IPS DF 4.7 (cell line): ENCODE results near the gene UNKL.

Experiments used
- DNase-seq: peaks from one replicate; pipeline ENCODE4 v3.0.0-alpha.2; 2013; ENCODE audit warnings: low spot score; ENCODE audit errors: extremely low read depth

The UNKL gene

DNA sequence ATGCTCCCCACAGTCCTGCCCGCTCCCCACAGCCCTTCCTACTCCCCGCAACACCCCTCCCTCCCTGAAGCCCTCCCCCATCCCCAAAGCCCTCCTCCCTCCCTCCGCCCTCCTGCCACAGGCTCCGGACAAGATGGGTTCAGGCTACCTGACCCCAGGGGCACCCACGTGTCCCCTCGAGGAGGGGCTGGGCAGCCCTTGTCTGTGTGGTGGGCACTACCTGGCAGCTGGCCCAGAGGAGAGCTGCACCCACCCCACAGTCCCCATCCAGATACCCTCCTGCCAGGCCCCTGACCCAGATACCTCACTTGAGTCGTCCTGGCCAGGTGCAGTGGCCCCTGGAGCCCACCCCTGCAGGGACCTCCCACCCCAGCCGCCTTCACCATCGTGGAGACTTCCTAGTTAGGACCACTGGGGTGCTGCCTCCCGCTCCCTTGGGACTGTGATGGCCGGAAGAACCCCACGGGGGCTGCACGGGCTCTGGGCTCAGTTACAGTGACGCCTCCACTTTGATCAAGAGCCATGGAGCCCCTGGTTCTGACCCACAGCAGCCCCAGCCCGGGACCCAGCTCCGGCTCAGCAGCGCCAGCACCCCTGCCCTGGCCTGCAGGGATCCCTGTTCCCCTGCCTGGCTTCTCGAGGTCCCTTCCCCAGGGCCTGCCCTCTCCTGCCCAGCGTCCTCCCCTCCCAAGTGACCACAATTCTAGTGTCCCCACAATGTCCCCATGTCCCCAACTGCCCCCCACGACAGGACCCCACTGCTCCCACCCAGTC is 17.2 kb upstream of the UNKL start:
- DNase-seq = no peak

DNA sequence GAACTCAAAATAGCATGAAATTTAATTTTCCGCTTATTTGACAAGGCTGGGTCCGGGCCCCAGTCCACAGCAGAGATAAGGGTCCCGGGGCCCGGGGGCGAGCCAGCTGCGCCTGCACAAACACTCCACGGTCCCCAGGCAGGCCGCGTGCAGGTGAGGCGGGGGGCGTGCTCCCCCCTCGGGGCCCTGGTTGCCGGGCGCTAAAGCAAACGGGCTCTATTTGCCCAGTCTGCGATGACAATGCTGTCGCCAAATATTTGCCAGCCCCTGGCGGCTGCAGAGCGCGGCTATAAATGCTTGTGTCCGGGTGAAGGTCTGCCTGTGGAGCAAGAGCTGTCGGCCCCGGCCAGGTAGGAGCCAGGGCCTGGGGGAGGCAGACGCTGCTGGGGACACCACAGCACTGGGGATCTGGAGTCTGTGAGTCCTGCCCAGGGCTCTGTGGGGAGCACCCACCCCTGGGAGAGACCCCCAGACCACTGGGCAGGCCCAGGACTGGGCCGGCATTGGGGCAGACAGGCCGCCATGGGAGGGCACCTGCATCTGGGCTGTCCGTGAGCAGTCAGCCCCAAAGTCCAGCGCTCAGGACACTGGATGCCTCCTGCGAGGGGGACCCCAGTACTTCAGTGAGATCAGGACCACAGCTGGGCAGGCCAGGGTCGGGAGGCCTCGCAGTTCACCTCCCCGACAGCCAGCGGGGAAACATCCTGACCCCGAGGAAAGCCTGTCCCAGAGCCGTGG is 16.4 kb upstream of the UNKL start, which contains the start of gene PERCC1:
Gene PERCC1 (plus strand): TSS at position 320 of the 738 bp plus-strand sequence. CDS start 1,516 bp downstream, outside the sequence.
- DNase-seq = no peak

DNA sequence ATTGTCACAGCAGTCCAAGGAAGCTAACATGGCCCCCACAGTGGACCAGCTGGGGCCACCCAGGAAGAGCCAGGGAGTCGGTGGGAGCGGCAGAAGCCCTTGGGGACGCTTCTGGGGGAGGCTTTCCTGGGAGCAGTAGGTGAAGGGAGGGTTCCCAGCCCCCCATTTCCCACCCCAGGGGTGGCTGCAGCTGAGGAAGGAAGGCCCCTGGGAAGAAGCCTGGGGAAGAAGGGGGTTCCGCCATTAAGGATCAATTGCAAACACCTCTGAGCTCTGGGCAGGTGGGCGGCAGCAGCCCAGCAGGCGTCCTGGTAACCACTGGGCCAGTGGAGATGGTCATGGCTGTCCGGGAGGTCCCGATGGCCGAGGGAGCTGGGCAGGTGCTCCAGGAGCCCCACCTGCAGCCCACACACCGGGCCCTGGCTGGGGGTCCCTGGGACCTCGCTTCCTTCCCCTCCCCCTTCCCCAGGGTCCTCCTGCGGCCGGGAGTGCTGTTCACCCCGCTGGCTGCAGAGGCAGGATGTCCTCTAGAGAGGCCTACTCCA is 15.8 kb upstream of the UNKL start:
- no peak for DNase-seq

DNA sequence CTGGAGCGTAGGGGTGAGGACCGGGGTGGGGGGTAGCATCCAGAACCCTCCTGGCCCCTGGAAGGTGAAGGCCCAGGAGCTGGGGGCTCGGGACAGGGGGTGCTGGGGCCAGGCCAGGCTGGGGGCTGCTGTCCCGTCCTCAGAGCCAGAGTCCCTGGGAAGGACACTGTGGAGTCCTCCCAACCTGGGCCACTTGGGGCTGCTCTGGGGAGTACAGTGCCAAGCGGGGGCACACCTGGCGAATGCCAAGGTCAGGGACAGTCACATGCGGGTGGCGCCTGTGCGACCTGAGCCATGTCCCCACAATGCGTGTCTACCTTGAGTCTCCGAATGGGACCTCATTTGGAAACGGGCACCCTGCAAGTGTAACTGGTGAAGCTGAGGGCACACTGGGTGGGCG is 15.1 kb upstream of the UNKL start:
- DNase-seq = no peak

GRCh38 chr16:1429012-1429411 is 14.5 kb upstream of the UNKL start:
- DNase-seq = no peak

GRCh38 chr16:1428511-1428910 is 14.0 kb upstream of the UNKL start:
- DNase-seq = no peak

DNA sequence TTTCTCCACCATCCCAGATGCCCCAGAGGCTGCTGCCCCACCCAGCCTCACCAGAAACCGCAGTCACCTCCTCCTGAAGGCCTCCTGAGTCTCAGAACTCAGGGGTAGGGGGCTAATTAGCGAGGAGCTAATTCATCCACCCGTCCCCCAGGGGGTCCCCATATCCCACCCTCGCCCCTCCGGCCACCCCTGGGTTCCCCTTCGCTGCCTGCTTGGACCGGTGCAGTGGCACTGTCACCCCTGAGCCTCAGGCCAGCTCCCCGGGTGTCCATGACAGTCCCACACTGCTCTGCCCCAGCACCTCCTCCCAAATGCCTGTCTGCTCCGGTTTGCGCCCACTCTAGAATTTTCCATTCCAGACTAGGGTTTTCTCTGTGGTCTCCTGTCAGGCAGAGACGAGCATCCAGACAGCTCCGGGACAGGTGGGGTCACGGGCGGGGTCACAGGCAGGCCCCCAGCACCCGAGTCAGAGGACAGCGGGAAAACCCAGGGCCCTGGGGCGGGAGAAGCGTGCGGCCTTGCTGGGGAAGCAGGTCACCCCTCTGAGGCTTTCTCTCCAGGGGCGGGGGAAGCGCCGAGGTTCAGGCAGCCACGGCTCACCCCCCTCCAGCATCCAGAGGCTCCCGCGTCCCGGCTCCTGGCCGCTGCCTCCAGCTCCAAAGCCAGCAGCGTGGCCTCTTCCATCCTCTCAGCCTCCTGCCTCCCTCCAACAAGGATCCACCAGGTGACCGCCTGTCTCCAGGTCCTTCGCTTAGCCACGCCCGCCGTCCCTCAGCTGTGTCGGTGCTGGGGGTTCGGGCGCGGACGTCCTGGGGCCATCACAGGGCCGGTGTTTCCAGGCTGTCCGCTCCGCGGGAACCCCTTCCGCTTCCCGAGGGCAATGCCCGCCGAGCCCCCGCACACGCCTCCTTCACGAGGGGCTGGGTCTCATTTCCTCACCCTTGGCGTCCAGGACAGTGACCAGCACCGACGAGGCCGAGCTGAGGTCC is 13.3 kb upstream of the UNKL start:
- no peak for DNase-seq

GRCh38 chr16:1426734-1427471 is 12.4 kb upstream of the UNKL start:
- no peak for DNase-seq

DNA sequence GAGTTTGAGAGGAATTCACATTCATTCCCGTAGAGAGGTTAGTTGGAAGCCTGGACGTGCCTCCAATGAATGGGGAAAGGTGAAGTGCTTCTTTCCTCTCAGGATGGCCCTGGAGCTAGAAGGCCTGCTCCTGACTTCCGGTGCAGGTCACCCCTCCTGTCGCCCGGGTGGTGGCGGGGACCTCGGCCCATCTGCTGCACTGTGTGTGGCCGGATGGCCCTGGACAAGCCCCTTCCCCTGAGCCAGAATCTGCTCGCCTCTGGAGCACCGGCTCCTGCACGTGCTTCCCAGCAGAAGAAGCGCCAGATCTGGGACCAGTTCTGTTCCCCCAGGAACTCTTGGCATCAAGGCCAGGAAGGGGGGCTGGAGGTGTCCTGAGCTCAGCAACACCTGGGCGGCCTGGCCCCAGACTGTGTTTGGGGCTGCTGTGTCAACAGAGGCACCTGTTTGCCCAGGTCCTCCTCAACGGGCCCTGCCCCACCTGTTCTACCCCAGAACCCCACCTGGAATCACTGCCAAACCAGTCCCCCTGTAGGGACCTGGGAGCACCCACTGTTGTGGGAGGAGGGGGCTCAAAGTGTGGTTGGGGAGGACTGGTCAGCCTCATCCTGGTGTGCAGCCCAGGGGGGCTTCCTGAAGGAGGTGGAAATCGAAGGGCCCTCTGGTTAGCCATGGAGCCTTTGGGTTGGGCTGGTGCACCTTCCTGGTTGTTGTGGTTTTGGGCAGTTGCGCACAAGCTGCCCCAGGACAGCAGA is 11.3 kb upstream of the UNKL start:
- no peak for DNase-seq

DNA sequence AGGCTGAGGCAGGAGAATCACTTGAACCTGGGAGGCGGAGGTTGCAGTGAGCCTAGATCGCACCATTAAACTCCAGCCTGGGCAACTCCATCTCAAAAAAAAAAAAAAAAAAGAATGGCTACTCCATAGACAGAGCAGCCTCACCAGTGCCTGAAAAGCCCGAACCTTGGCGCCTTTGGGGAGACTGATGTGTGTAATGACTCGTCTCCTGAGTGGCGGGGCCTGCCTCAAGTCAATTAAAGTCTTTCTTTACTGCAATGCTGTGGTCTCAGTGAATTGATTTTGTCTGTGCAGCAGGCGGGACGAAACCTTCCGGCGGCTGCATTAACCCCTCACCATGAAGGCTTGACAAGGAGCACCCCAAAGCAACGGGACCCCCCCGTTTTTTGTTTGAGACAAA is 9.5 kb upstream of the UNKL start:
- no peak for DNase-seq

- DNase-seq = no peak
These were observed 7.6 kb upstream of the UNKL start for GRCh38 chr16:1422076-1422475.

GRCh38 chr16:1420111-1420539 is 5.6 kb upstream of the UNKL start:
- DNase-seq = no peak

- no peak for DNase-seq
These were observed 2.0 kb upstream of the UNKL start for GRCh38 chr16:1416521-1416941.

- no peak for DNase-seq
These were observed 596 bp downstream of the UNKL start for GRCh38 chr16:1413684-1414531.

- no peak for DNase-seq
These were observed 1.7 kb downstream of the UNKL start for GRCh38 chr16:1412847-1413246.

- no peak for DNase-seq
These were observed 6.2 kb downstream of the UNKL start for GRCh38 chr16:1408171-1408837.

DNA sequence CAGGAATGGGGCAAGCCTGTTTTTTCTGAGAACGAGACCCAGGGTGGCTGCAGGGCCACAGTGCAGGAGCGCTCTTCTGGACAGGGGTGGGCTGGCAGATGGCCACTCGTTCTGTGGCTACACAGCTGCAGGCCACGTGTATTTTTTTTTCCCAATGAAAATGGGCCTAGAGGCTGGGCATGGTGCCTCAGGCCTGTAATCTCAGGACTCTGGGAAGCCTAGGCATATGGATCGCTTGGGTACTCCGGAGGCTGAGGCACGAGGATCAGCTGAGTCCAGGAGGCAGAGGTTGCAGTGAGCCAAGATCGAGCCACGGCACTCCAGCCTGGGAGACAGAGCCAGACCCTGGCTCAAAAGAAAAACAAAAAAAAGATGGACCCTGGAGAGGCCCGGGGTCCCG is 6.8 kb downstream of the UNKL start:
- no peak for DNase-seq

DNA sequence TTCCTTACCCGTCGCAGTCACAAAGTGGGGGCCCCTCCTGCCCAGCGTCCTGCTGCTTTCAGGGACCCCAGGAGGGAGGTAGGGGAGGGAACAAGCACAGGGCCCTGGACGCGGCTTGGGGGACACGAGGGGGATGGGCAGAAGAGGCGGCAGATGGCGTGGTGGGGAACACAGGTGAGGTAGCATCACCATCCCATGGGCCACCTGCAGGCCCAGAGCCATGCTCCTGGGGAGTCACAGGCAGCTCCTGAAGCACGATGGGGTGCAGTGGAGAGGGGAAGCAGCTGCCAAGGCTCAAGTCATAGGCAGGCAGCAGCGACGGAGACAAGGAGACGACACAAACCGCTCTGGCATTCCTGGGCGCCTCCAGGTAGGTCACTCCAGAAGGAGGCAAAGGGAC is 10.8 kb downstream of the UNKL start:
- no peak for DNase-seq
